SK-N-SH treated with all-trans-retinoic acid at 6 μM for 48 hours (cell line): ENCODE measurements around the gene CFAP74.

Experiments
- CSDC2 ChIP-seq: fragments of 250-450 bp; sonication (Bioruptor Pico); IDR thresholded peaks from 2 replicates; pipeline ENCODE4 v1.5.0; 2020; ENCODE audit warnings: mild to moderate bottlenecking, moderate library complexity
- ESRRG ChIP-seq: fragments of 250-450 bp; sonication (Bioruptor Pico); IDR thresholded peaks from 2 replicates; pipeline ENCODE4 v1.6.1; 2021; ENCODE audit warnings: mild to moderate bottlenecking
- OSR1 ChIP-seq: fragments of 250-450 bp; sonication (Bioruptor Pico); IDR thresholded peaks from 2 replicates; pipeline ENCODE4 v1.8.0; 2022; ENCODE audit warnings: moderate library complexity, mild to moderate bottlenecking, inconsistent platforms
- RARB ChIP-seq: fragments of 250-450 bp; sonication (Bioruptor Pico); IDR thresholded peaks from 2 replicates; pipeline ENCODE4 v1.8.0; 2021; ENCODE audit warnings: mild to moderate bottlenecking, moderate library complexity
- ZFP30 ChIP-seq: fragments of 450-650 bp; formaldehyde crosslinking; IDR thresholded peaks from 2 replicates; pipeline ENCODE4 v1.5.0; 2022; ENCODE audit warnings: mild to moderate bottlenecking, moderate library complexity
- ZNF70 ChIP-seq: fragments of 450-650 bp; formaldehyde crosslinking; IDR thresholded peaks from 2 replicates; pipeline ENCODE4 v1.5.0; 2020; ENCODE audit warnings: mild to moderate bottlenecking, moderate library complexity

GRCh38 chr1:1941211-1941841 is 62.3 kb downstream of the CFAP74 start:
- TF ChIP-seq RARB (CRISPR knock-in tag) (no peak), OSR1 (CRISPR knock-in tag) (no peak), ZFP30 (CRISPR knock-in tag) (no peak), CSDC2 (CRISPR knock-in tag) (no peak), ESRRG (CRISPR knock-in tag) (no peak), ZNF70 (CRISPR knock-in tag) (no peak)
